ENCODE data around the gene RIC8A. TPM values are rescaled to one million over a fixed set of nuclear protein-coding genes. Genes with fewer than 3 reads are reported as not detected.

RIC8A gene
- total RNA-seq, 4 donors from 2014 or later, result 46.5 to 103 (median 67.1) TPM

GRCh38 chr11:199782-200181 lies 7.7 kb upstream of the RIC8A start:
- no peak for TF ChIP-seq CTCF (IDR thresholded peaks at IDR 0.05; ENCODE audit: low read depth)

- TF ChIP-seq CTCF (IDR thresholded peaks at IDR 0.05; ENCODE audit: low read depth), result no peak
These were observed 7.1 kb upstream of the RIC8A start for GRCh38 chr11:200224-201003.

- TF ChIP-seq CTCF (IDR thresholded peaks at IDR 0.05; ENCODE audit: low read depth), result no peak
These were observed 5.5 kb upstream of the RIC8A start for GRCh38 chr11:201966-202365.

GRCh38 chr11:202490-202889 lies 5.0 kb upstream of the RIC8A start:
- TF ChIP-seq CTCF (IDR thresholded peaks at IDR 0.05; ENCODE audit: low read depth), result no peak

- TF ChIP-seq CTCF (IDR thresholded peaks at IDR 0.05; ENCODE audit: low read depth), result no peak
These were observed 4.2 kb upstream of the RIC8A start for GRCh38 chr11:203056-203944.

- no peak for TF ChIP-seq CTCF (IDR thresholded peaks at IDR 0.05; ENCODE audit: low read depth)
These were observed 3.4 kb upstream of the RIC8A start for GRCh38 chr11:203945-204586.
